WTC11 (cell line): ENCODE results near the gene KCNT1. TPM values are rescaled to one million over a fixed set of nuclear protein-coding genes. Genes with fewer than 3 reads are reported as not detected.

Experiments
- ATAC-seq: fragments of 200-7000 bp; cut with Tn5 transposase; 2 replicates; pipeline ENCODE4 v1.10.0; 2021; ENCODE audit warnings: mild to moderate bottlenecking, moderate library complexity
- CTCF ChIA-PET: fragments of 300-600 bp; sonication (Branson Sonifier 250); formaldehyde crosslinking; loops from one replicate; lab custom pipeline; 2021; ENCODE audit warnings: antibody characterized with exemption; lab: Charles Lee
- POLR2A ChIA-PET: fragments of 350-600 bp; sonication (Branson Sonifier 250); formaldehyde crosslinking; loops from one replicate; lab custom pipeline; 2021; ENCODE audit warnings: antibody characterized with exemption; lab: Charles Lee
- DNase-seq: peaks from one replicate; pipeline ENCODE4 v3.0.0; 2021; ENCODE audit warnings: low spot score
- H3K27ac Mint-ChIP-seq: 2 replicates; pipeline ENCODE4 v1.8.0; 2021; ENCODE audit warnings: mixed read lengths
- H3K27me3 Mint-ChIP-seq: 2 replicates; pipeline ENCODE4 v1.8.0; 2021; ENCODE audit warnings: low read depth, mild to moderate bottlenecking, moderate library complexity, mixed read lengths
- H3K36me3 Mint-ChIP-seq: 2 replicates; pipeline ENCODE4 v1.8.0; 2021; ENCODE audit warnings: mixed read lengths
- H3K4me1 Mint-ChIP-seq: 2 replicates; pipeline ENCODE4 v1.8.0; 2022; ENCODE audit warnings: mixed read lengths
- H3K4me3 Mint-ChIP-seq: 2 replicates; pipeline ENCODE4 v1.8.0; 2021; ENCODE audit warnings: mild to moderate bottlenecking, moderate library complexity, mixed read lengths
- H3K9me3 Mint-ChIP-seq: 2 replicates; pipeline ENCODE4 v1.8.0; 2021; ENCODE audit warnings: mixed read lengths
- CTCF ChIP-seq: fragments of 200-600 bp; IDR thresholded peaks from 2 replicates; pipeline ENCODE4 v1.8.0; 2022; ENCODE audit warnings: antibody characterized with exemption
- E2F4 ChIP-seq: sonication (generic); formaldehyde crosslinking; IDR thresholded peaks from 2 replicates; pipeline ENCODE4 v1.8.1; 2022; ENCODE audit warnings: low read depth, mild to moderate bottlenecking, moderate library complexity, missing genetic modification reagents, borderline replicate concordance
- ELF4 ChIP-seq: sonication (generic); formaldehyde crosslinking; IDR thresholded peaks from 2 replicates; pipeline ENCODE4 v1.8.1; 2022; ENCODE audit warnings: low read depth, mild to moderate bottlenecking, moderate library complexity, missing genetic modification reagents
- HMGA2 ChIP-seq: fragments of 250-450 bp; sonication (Bioruptor Pico); IDR thresholded peaks from 2 replicates; pipeline ENCODE4 v1.4.0; 2021; ENCODE audit warnings: mild to moderate bottlenecking, moderate library complexity
- JUN ChIP-seq: sonication (generic); formaldehyde crosslinking; IDR thresholded peaks from 2 replicates; pipeline ENCODE4 v1.8.0; 2023; ENCODE audit warnings: mild to moderate bottlenecking, missing genetic modification reagents
- KAT7 ChIP-seq: sonication (generic); formaldehyde crosslinking; IDR thresholded peaks from 2 replicates; pipeline ENCODE4 v1.8.1; 2023; ENCODE audit warnings: missing genetic modification reagents, mild to moderate bottlenecking, borderline replicate concordance
- MAX ChIP-seq: sonication (generic); formaldehyde crosslinking; IDR thresholded peaks from 2 replicates; pipeline ENCODE4 v1.8.0; 2022; ENCODE audit warnings: mild to moderate bottlenecking, missing genetic modification reagents
- NFYB ChIP-seq: sonication (generic); formaldehyde crosslinking; conservative IDR thresholded peaks from 2 replicates; pipeline ENCODE4 v1.8.0; 2022; ENCODE audit warnings: low read depth, missing genetic modification reagents
- PRRX2 ChIP-seq: fragments of 250-450 bp; sonication (Bioruptor Pico); IDR thresholded peaks from 2 replicates; pipeline ENCODE4 v1.8.0; 2021; ENCODE audit warnings: mild to moderate bottlenecking
- SMAD3 ChIP-seq: sonication (generic); formaldehyde crosslinking; IDR thresholded peaks from 2 replicates; pipeline ENCODE4 v1.8.0; 2022; ENCODE audit warnings: missing genetic modification reagents, mild to moderate bottlenecking, borderline replicate concordance
- TEAD1 ChIP-seq: sonication (generic); formaldehyde crosslinking; IDR thresholded peaks from 2 replicates; pipeline ENCODE4 v1.8.0; 2022; ENCODE audit warnings: mild to moderate bottlenecking, missing genetic modification reagents
- TEAD4 ChIP-seq: sonication (generic); formaldehyde crosslinking; IDR thresholded peaks from 2 replicates; pipeline ENCODE4 v1.8.0; 2022; ENCODE audit warnings: mild to moderate bottlenecking, missing genetic modification reagents
- USF1 ChIP-seq: sonication (generic); formaldehyde crosslinking; IDR thresholded peaks from 2 replicates; pipeline ENCODE4 v1.8.0; 2022; ENCODE audit warnings: mild to moderate bottlenecking, missing genetic modification reagents
- ZMAT4 ChIP-seq: fragments of 250-450 bp; sonication (Bioruptor Pico); IDR thresholded peaks from 2 replicates; pipeline ENCODE4 v1.9.0; 2021; ENCODE audit warnings: mild to moderate bottlenecking
- ZNF219 ChIP-seq: sonication (generic); formaldehyde crosslinking; IDR thresholded peaks from 2 replicates; pipeline ENCODE4 v1.8.0; 2023; ENCODE audit warnings: missing genetic modification reagents, mild to moderate bottlenecking, borderline replicate concordance
- ZNF281 ChIP-seq: sonication (generic); formaldehyde crosslinking; IDR thresholded peaks from 2 replicates; pipeline ENCODE4 v1.8.0; 2023; ENCODE audit warnings: mild to moderate bottlenecking, missing genetic modification reagents
- ZNF416 ChIP-seq: fragments of 250-450 bp; sonication (Bioruptor Pico); IDR thresholded peaks from 2 replicates; pipeline ENCODE4 v1.9.0; 2021; ENCODE audit warnings: mild to moderate bottlenecking, inconsistent platforms
- ZNF425 ChIP-seq: fragments of 250-450 bp; sonication (Bioruptor Pico); conservative IDR thresholded peaks from 2 replicates; pipeline ENCODE4 v1.9.0; 2021; ENCODE audit warnings: mild to moderate bottlenecking
- total RNA-seq: library from RNA; stranded (reverse); gene quantifications from 3 replicates; pipeline ENCODE4 v1.2.3, GENCODE V29; 2021

KCNT1 gene
- total RNA-seq, 1 experiment from 2014 or later: 0.13 TPM

GRCh38 chr9:135819905-135820304 is 117.9 kb downstream of the KCNT1 start:
- 0 out of 2 replicates have a peak, but pooled peaks have one; percentile 38 for TF ChIP-seq CTCF
- TF ChIP-seq HMGA2 (CRISPR knock-in tag): no peak
- no peaks in the 10 kb centered on the region for H3K27me3 Mint-ChIP-seq
- H3K4me3 Mint-ChIP-seq: no peak overlapping the region
- ATAC-seq (peak; percentile 70), DNase-seq (peak; percentile 52)
- ChIA-PET POLR2A (no interaction called here), CTCF (no interaction called here)
- H3K9me3 Mint-ChIP-seq: no peaks in the 10 kb centered on the region
- H3K36me3 Mint-ChIP-seq: peaks cover 78% of the 10 kb centered on the region
- H3K4me1 Mint-ChIP-seq: peaks cover 4% of the 10 kb centered on the region; the same call in 1 of the 2 replicates
- H3K27ac Mint-ChIP-seq: peak overlapping the region; percentile 53

GRCh38 chr9:135820661-135821060 is 118.7 kb downstream of the KCNT1 start:
- Mint-ChIP-seq H3K9me3 (no peaks in the 10 kb centered on the region), H3K4me3 (no peak overlapping the region), H3K36me3 (peaks cover 77% of the 10 kb centered on the region), H3K27ac (no peak overlapping the region), H3K4me1 (peaks cover 4% of the 10 kb centered on the region; the same call in 1 of the 2 replicates), H3K27me3 (no peaks in the 10 kb centered on the region)
- ChIA-PET POLR2A (no interaction called here), CTCF (interaction anchor here (1.7 kb wide), 1 partner anchor 23 kb away, joined by 4 read pairs; no protein-coding TSS in a partner anchor)
- DNase-seq (no peak), ATAC-seq (no peak)
- TF ChIP-seq TEAD1 (no peak), TEAD4 (CRISPR knock-in tag) (no peak), ZNF219 (no peak), HMGA2 (CRISPR knock-in tag) (no peak), PRRX2 (CRISPR knock-in tag) (no peak), ELF4 (no peak), MAX (CRISPR knock-in tag) (no peak), E2F4 (CRISPR knock-in tag) (no peak), ZNF425 (CRISPR knock-in tag) (no peak), ZMAT4 (CRISPR knock-in tag) (no peak), ZNF281 (no peak), JUN (CRISPR knock-in tag) (no peak), USF1 (CRISPR knock-in tag) (no peak), NFYB (CRISPR knock-in tag) (no peak), KAT7 (CRISPR knock-in tag) (no peak), SMAD3 (CRISPR knock-in tag) (no peak), ZNF416 (CRISPR knock-in tag) (no peak)
